Measurements from ENCODE around the gene ARHGAP8.

DNA sequence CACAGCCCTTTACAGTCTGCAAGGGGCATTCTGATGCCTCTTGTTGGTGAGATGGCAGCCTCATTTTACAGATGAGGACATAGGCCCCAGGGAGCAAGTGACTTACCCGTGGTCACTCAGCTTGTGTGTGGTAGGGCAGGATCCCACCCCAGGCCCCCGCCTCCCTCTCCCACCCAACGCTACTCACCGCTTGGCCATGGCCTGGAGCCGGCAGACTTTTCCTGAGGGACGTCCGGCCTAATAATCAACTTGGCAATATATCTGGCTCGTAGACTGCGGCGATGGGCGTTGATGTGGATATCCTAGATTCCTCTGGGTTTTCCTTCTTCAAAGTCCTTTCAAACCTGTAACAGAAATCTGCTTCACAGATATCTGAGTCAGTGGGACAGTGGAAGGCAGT lies 57.1 kb downstream of the ARHGAP8 start:
- TF ChIP-seq, protein P1, sequence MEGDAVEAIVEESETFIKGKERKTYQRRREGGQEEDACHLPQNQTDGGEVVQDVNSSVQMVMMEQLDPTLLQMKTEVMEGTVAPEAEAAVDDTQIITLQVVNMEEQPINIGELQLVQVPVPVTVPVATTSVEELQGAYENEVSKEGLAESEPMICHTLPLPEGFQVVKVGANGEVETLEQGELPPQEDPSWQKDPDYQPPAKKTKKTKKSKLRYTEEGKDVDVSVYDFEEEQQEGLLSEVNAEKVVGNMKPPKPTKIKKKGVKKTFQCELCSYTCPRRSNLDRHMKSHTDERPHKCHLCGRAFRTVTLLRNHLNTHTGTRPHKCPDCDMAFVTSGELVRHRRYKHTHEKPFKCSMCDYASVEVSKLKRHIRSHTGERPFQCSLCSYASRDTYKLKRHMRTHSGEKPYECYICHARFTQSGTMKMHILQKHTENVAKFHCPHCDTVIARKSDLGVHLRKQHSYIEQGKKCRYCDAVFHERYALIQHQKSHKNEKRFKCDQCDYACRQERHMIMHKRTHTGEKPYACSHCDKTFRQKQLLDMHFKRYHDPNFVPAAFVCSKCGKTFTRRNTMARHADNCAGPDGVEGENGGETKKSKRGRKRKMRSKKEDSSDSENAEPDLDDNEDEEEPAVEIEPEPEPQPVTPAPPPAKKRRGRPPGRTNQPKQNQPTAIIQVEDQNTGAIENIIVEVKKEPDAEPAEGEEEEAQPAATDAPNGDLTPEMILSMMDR (IDR thresholded peaks at IDR 0.05), result no peak
- TF ChIP-seq EP300 (IDR thresholded peaks at IDR 0.05) (no peak), POLR2A (IDR thresholded peaks at IDR 0.05) (no peak), POLR2AphosphoS5 (IDR thresholded peaks at IDR 0.05) (no peak)
